GM18517 (cell line): ENCODE results near the gene PTPRN2.

Source experiments
- ATAC-seq: cut with Tn5 transposase; IDR thresholded peaks from one replicate; pipeline ENCODE4 v1.9.1; 2021; ENCODE audit warnings: mild to moderate bottlenecking, moderate library complexity; ENCODE audit not compliant: unreplicated experiment

Gene PTPRN2

GRCh38 chr7:157662110-157662791 lies 925.4 kb downstream of the PTPRN2 start:
- no peak for ATAC-seq

- ATAC-seq: no peak
Measured at GRCh38 chr7:157661611-157661975, 926.0 kb downstream of the PTPRN2 start.

- ATAC-seq: no peak
Measured at GRCh38 chr7:157660971-157661610, 926.5 kb downstream of the PTPRN2 start.

- ATAC-seq: no peak
Measured at GRCh38 chr7:157658851-157659412, 928.7 kb downstream of the PTPRN2 start.

GRCh38 chr7:157657741-157658740 lies 929.6 kb downstream of the PTPRN2 start:
- no peak for ATAC-seq

GRCh38 chr7:157656195-157656769 lies 931.3 kb downstream of the PTPRN2 start:
- no peak for ATAC-seq

- ATAC-seq: no peak
Measured at GRCh38 chr7:157654350-157654749, 933.3 kb downstream of the PTPRN2 start.

GRCh38 chr7:157653827-157654207 lies 933.8 kb downstream of the PTPRN2 start:
- ATAC-seq: no peak

GRCh38 chr7:157652954-157653826 lies 934.4 kb downstream of the PTPRN2 start:
- ATAC-seq: no peak

GRCh38 chr7:157652161-157652953 lies 935.3 kb downstream of the PTPRN2 start:
- no peak for ATAC-seq

- no peak for ATAC-seq
Measured at GRCh38 chr7:157651366-157652160, 936.1 kb downstream of the PTPRN2 start.

- no peak for ATAC-seq
Measured at GRCh38 chr7:157650801-157651200, 936.8 kb downstream of the PTPRN2 start.

- ATAC-seq: no peak
Measured at GRCh38 chr7:157650131-157650631, 937.4 kb downstream of the PTPRN2 start.

- ATAC-seq: no peak
Measured at GRCh38 chr7:157646551-157646950, 941.1 kb downstream of the PTPRN2 start.

GRCh38 chr7:157645539-157645938 lies 942.1 kb downstream of the PTPRN2 start:
- ATAC-seq: no peak

GRCh38 chr7:157644946-157645345 lies 942.7 kb downstream of the PTPRN2 start:
- ATAC-seq: no peak

- ATAC-seq: no peak
Measured at GRCh38 chr7:157643525-157643970, 944.1 kb downstream of the PTPRN2 start.

GRCh38 chr7:157641866-157642265 lies 945.8 kb downstream of the PTPRN2 start:
- ATAC-seq: no peak
